ENCODE data around the gene DUSP15.
"Not testable (repeated sequence)": the region's sequence is repeated elsewhere in the genome, so short reads cannot be mapped to it uniquely, and the experiment has no call there.

DUSP15 gene

DNA sequence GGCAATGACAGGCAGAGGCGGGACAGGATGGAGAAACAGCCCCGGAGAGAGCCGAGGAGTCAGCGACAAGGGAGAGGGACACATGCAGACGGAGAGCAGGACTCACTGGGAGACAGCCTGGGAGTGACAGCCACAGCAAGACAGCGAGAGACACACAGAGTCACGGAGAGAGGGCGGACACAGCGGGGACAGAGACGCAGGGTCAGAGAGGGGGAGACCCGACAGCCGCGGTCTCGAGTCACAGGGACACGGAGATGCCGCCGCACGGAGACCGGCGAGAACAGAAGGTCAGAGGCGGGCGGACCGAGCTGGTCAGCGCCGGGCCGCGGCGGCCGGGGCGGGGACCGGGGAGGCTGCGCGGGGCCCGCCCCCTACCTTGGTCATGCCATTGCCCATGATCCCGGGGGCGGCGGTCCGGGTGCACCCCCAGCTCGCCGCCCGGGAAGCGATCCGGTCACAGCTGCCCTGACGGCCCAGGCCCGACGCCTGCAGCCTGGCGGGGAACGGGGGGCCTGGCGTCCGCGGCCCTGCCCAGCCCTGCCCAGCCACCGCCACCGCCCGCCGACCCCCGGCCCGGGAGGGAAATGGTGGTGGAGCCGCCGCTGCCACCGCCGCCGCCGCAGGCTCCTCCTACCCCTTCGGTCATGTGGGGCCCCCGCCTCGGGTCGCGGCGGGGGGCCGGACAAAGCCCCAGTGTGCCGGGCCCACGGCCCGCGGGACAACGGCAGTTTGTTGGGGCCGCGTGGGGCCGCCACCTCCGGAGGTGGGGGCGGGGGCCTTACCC is at the start of gene DUSP15, which contains the start of gene TTLL9:
Gene DUSP15 (minus strand): TSS at position 586 of the 784 bp plus-strand sequence. CDS start 190 bp downstream, at position 396.
Gene TTLL9 (plus strand): TSS at position 693 of the 784 bp plus-strand sequence. CDS start 493 bp downstream, outside the sequence.
- DNase-seq: peak in 1 of 2 experiments; percentile 14

DNA sequence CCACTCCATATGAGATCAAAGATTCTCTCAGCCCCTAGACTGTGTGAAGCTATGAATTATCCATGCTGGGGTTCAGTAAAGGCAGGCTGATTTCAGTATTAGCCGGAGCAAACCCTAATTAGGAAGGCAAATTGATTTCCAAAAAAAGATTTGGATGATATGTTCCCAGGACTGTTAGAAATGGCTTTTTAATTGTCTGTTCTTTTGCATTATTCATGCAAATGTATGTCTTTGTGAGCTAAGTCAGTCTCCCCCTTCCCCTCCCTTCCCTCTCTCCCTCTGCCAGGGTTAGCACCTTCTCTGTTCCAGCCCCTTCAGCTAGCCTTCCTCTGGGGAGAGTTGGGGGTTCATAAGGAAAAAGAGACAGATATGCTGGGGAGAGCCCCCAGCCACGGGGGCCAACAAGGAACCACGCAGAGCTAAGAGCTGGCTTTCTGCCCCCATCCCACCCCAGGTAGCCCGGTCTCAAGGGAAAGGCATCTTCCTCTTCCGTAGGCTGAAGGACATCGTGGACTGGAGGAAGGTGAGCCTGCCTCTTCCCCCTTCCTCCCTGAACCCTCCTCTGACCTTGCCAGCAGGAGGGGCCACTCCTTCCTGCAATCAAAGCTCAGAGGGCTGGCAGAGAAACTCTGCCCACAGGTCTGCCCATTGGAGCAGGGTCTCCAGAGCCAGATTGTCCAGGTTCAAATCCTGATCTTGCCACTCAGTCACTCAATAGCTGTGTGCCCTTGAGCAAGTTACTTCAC is 49.3 kb upstream of the DUSP15 start:
- DNase-seq: no peak

DNA sequence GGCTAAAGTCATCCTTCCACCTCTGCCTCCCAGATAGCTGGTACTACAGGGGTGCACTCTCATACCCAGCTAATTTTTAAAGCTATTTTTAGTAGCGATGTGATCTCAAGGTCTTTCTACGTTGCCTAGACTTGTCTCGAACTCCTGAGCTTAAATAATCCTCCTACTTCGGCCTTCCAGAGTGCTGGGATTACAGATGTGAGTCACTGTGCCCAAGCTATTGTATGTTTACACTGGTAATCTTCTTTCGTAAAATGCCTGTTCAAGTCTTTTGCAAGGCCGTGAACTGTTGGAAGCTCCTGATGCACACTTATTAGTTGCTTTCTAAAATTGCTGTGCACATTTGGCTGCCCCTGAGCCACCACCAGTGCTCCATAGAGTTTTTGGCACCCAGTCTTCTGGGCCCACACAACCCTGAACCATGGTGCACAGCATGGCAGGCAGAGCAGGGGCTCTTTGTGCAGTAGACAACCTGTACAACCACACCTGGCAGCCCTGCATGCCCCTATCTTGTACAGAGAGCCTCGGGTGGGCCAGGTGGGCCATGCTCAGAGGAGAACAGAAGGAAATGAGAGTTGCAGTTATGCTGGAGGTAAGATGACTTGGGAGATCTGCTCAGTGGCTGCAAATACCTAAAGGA is 48.3 kb upstream of the DUSP15 start:
- DNase-seq: no peak

DNA sequence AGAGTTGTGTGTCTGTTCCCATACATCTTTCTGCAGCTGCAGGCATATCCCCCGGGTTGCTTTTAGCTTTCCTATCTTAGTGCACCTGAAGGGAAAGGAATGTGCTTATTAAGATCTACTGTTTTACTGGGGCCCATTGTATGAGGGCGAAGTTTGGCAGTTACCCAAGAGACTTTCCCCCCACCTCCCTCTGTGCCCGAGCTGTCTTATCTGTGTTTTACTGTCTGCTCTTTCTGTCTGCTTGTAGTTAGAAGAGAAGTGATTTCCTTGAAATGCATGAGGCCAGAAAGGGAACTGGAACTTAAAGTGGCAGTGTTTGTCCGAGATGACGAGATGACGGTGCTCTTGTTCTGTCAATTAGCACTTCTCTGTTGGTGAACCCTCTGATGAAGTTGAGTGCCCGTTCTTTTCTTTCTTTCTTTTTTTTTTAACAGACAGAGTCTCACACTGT is 47.7 kb upstream of the DUSP15 start:
- DNase-seq: not testable (repeated sequence)

GRCh38 chr20:31916708-31917107 is 46.4 kb upstream of the DUSP15 start:
- DNase-seq: no peak

GRCh38 chr20:31915491-31916280 is 45.4 kb upstream of the DUSP15 start:
- no peak for DNase-seq

DNA sequence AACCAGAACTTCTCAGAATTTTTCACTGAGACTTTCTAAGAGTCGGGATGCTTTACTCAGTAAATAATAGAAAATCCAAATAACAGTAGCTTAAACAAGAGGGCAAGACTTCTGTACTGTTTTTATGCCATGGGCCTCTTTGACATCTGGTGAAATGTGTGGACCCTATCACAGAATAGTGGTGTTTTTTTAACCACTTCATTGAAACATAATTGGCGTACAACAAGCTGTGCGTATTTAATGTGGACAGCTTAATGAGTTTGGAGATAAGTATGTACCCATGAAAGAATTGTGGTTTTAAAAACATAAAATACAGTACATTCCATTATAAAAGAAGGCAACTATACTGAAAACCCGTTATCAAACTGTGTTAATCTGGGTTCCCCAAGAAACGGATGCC is 43.8 kb upstream of the DUSP15 start:
- no peak for DNase-seq

- DNase-seq: no peak
These were observed 43.3 kb upstream of the DUSP15 start for GRCh38 chr20:31913431-31914157.

DNA sequence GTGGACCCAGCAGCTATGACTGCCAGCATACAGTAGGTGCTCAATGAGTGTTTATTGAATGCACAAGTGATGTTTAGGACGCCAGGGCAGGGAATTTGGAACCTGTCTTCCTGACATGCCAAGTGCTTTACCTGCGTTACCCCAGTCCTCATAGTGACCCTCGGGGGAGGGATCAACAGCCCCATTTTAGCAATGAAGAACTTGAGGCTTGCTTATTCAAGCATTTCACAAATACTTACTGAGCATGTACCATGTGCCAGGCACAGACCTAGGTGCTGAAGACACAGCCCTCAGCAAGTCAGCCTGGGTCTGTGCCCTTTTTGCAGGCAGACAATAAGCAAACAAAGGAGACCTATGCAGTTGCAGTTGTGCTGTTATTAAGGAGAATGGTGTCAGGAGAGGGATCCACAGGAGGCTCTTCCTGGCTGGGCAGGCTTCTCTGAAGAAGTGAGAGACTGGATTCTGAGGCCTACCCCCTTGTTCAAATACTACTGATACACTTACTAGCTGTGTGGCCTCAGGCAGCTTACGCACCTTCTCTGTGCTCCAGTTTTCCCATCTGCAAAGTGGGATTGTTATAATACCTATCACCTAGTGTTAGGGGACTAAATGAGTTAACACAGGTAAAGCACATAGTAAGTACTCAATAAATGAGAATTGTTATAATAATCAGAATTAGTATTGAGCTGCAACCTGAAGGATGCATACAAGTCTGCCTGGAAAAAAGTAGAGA is 39.9 kb upstream of the DUSP15 start:
- no peak for DNase-seq

DNA sequence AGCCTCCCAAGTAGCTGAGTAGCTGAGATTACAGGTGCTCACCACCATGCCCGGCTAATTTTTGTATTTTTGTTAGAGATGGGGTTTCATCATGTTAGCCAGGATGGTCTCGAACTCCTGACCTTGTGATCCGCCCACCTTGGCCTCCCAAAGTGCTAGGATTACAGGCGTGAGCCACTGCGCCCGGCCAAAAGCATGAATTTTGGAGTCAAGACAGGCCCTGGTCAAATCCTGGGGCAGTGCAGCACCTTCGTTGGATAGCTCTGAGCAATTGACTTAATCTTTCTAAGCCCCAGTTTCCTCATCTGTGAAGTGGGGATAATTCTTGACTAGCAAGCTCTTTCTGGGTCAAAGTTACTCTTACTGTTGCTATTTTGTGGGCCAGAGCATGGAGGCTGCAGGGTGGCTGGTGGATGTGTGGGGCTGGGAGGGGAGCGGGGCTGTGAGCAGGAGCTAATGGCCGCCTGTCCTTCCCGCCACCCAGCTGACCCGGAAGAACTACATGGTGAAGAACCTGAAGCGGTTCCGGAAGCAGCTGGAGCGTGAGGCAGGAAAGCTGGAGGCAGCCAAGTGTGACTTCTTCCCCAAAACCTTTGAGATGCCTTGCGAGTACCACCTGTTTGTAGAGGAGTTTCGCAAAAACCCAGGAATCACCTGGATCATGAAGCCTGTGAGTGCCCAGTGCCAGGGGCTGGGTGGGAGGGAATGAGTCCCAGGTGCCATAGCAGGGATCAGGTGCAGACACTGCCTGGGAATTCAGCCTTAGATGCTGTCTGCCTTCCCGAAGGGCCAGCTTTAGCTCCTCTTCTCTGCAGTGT is 39.1 kb upstream of the DUSP15 start:
- DNase-seq: no peak

- DNase-seq: no peak
These were observed 38.1 kb upstream of the DUSP15 start for GRCh38 chr20:31908424-31908823.

GRCh38 chr20:31908016-31908415 is 37.7 kb upstream of the DUSP15 start:
- no peak for DNase-seq

GRCh38 chr20:31907046-31907445 is 36.7 kb upstream of the DUSP15 start:
- no peak for DNase-seq

DNA sequence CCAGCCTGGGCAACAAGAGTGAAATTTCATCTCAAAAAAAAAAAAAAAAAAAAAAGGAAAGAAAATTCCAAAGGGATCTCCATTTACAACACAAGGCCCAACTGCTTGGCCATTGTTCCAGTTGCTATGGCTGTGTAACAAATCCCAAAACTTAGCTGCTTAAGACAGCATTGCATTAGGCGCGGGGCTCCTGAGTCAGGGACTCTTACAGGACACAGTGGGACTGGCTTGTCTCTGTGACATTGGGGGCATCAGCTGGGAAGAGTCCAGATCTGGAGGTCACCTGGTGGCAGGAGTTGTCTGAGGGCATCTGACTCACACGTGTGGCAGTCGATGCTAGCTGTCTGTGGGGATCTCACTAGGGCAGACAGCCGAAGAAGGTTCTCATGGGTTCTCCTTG is 35.7 kb upstream of the DUSP15 start:
- no peak for DNase-seq

GRCh38 chr20:31903627-31904386 is 33.5 kb upstream of the DUSP15 start:
- no peak for DNase-seq

DNA sequence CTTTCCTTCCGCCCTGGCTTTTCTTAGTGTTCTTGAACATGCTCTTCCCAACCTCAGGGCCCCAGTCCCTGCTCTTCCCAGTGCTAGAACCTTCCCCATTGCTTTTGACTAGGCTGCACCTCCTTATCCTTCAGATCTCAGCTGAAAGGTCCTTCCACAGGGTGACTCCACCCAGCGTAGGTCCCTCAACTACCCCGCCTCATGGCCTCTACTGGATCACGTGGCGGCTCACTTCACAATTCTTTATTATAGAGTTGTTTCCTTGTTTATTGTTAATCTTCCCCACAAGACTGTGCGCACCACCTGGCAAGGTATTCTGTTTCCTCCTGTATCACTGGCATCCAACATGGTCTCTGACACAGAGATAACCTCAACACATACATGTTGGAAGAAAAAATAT is 31.3 kb upstream of the DUSP15 start:
- no peak for DNase-seq

- DNase-seq: no peak
These were observed 27.2 kb upstream of the DUSP15 start for GRCh38 chr20:31897541-31897940.

DNA sequence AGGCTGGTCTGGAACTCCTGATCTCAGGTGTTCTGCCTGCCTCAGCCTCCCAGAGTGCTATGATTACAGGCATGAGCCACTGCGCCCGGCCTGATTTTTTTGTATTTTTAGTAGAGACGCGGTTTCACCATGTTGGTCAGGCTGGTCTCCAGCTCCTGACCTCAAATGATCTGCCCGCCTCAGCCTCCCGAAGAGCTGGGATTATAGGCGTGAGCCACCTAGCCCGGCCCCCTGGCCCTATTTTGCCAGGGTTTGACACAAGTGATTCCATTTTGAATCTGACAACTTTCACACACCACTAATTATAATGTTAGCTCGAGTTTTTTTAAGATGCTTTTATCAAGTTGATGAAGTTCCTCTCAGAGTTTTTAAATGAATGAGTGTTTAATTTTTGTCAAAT is 25.7 kb upstream of the DUSP15 start:
- no peak for DNase-seq

GRCh38 chr20:31894980-31895675 is 24.8 kb upstream of the DUSP15 start:
- DNase-seq: no peak
